T-helper 2 cell treated with Interferon-gamma antibody and Interleukin-4, amounts not matched to agents 5 μg/mL and 100 μg/mL, for 36 hours (primary cell): ENCODE results near the gene FGF13.

Experiments
- DNase-seq: peaks from one replicate; pipeline ENCODE4 v3.0.0; 2021; ENCODE audit warnings: low spot score
- H3K27ac Mint-ChIP-seq: one replicate; pipeline ENCODE4 v1.8.0; 2021; ENCODE audit warnings: mild to moderate bottlenecking, mixed read lengths
- H3K27me3 Mint-ChIP-seq: one replicate; pipeline ENCODE4 v1.8.0; 2021; ENCODE audit warnings: low read depth, mixed read lengths
- H3K36me3 Mint-ChIP-seq: one replicate; pipeline ENCODE4 v1.8.0; 2021; ENCODE audit warnings: low read depth, mixed read lengths
- H3K4me1 Mint-ChIP-seq: one replicate; pipeline ENCODE4 v1.8.0; 2021; ENCODE audit warnings: low read depth, mixed read lengths
- H3K4me3 Mint-ChIP-seq: one replicate; pipeline ENCODE4 v1.8.0; 2022; ENCODE audit warnings: mild to moderate bottlenecking, moderate library complexity, mixed read lengths
- H3K9me3 Mint-ChIP-seq: one replicate; pipeline ENCODE4 v1.8.0; 2021; ENCODE audit warnings: mixed read lengths

Gene FGF13

GRCh38 chrX:138711399-138712347, at the start of gene FGF13:
FGF13 (minus strand) TSS chrX:138711717; CDS start chrX:138711003, 714 bp downstream.
- Mint-ChIP-seq H3K36me3 (no peaks in the 10 kb centered on the region), H3K4me1 (no peaks in the 10 kb centered on the region), H3K27me3 (peaks cover 33% of the 10 kb centered on the region), H3K9me3 (no peaks in the 10 kb centered on the region), H3K4me3 (peak within 1 kb of the TSS; percentile 21), H3K27ac (no peak within 1 kb of the TSS)
- DNase-seq = no peak

DNA sequence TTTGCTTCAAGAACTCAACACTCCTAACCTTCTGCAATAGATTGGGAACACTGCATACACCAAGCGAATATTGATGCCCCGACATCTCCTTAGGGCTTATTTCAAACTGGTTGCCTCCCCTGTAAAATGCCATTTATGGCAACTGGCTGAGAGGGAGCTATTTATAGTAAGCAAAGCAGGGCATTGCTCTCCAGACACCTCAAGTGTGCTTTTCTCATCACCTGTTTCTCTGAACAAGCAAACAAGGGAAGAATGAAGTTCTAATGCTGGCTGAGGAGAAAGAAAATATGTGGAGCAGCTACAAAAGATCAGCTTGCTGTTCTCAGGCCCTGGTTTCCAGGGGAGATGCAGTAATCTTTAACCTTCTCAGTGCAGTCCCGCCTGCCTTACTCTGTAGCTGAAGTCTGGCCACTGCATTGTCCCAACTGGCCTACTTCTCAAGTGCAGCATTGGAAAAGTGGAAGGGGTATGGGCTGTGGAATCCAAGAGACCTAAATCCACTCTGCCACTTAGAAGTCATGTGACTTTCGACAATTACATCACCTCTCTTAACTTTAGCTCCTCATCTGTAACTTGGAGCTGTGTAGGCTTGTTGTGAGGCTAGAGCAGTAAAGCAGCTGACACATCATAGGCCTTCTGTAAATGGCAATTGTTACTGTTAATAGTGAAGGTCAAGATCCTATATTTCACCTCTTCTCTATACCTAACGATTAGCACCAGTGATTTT, 47.9 kb upstream of the FGF13 start:
- no peak for DNase-seq
- no peaks in the 10 kb centered on the region for H3K36me3 Mint-ChIP-seq
- H3K9me3 Mint-ChIP-seq = no peaks in the 10 kb centered on the region
- H3K4me3 Mint-ChIP-seq = no peak overlapping the region
- no peak overlapping the region for H3K27ac Mint-ChIP-seq
- H3K27me3 Mint-ChIP-seq = no peaks in the 10 kb centered on the region
- no peaks in the 10 kb centered on the region for H3K4me1 Mint-ChIP-seq

- H3K27ac Mint-ChIP-seq = no peak overlapping the region
- DNase-seq = no peak
Measured at GRCh38 chrX:138756234-138756633, 44.7 kb upstream of the FGF13 start.

DNA sequence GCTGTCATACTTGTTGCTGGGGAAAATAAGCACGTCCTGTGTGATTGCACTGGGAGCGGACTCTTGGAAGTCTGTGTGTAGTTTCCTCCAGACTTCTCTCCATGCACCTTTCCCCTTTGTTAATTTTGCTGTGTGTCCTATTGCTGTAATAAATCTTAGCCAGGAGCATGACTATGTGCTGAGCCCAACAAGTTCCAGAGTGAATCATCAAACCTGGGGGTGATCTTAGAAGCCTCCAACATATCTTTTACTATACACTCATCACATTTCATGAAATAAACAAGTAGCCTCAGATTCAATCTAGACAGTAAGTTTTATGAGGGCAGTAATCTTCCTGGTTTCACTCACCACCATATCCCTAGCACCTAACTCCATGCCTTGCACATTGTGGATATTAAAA, 43.3 kb upstream of the FGF13 start:
- no peaks in the 10 kb centered on the region for H3K4me1 Mint-ChIP-seq
- H3K27ac Mint-ChIP-seq = no peak overlapping the region
- H3K36me3 Mint-ChIP-seq = no peaks in the 10 kb centered on the region
- no peak overlapping the region for H3K4me3 Mint-ChIP-seq
- no peaks in the 10 kb centered on the region for H3K9me3 Mint-ChIP-seq
- no peaks in the 10 kb centered on the region for H3K27me3 Mint-ChIP-seq
- DNase-seq = no peak

More at GRCh38 chrX:138756234-138756633, 44.7 kb upstream of the FGF13 start:
- Mint-ChIP-seq H3K9me3 (no peaks in the 10 kb centered on the region), H3K4me3 (no peak overlapping the region), H3K27me3 (no peaks in the 10 kb centered on the region), H3K36me3 (no peaks in the 10 kb centered on the region), H3K4me1 (no peaks in the 10 kb centered on the region)

- Mint-ChIP-seq H3K4me1 (no peaks in the 10 kb centered on the region), H3K9me3 (no peaks in the 10 kb centered on the region), H3K27me3 (no peaks in the 10 kb centered on the region), H3K4me3 (no peak overlapping the region), H3K36me3 (no peaks in the 10 kb centered on the region), H3K27ac (no peak overlapping the region)
- no peak for DNase-seq
Measured at GRCh38 chrX:138748480-138748879, 37.0 kb upstream of the FGF13 start.

- no peak for DNase-seq
- no peak overlapping the region for H3K4me3 Mint-ChIP-seq
- H3K36me3 Mint-ChIP-seq = no peaks in the 10 kb centered on the region
- no peaks in the 10 kb centered on the region for H3K4me1 Mint-ChIP-seq
- no peaks in the 10 kb centered on the region for H3K9me3 Mint-ChIP-seq
- H3K27me3 Mint-ChIP-seq = no peaks in the 10 kb centered on the region
- no peak overlapping the region for H3K27ac Mint-ChIP-seq
Measured at GRCh38 chrX:138745196-138745595, 33.7 kb upstream of the FGF13 start.

- Mint-ChIP-seq H3K9me3 (no peaks in the 10 kb centered on the region), H3K36me3 (no peaks in the 10 kb centered on the region), H3K27me3 (no peaks in the 10 kb centered on the region), H3K27ac (no peak overlapping the region), H3K4me3 (no peak overlapping the region), H3K4me1 (no peaks in the 10 kb centered on the region)
- DNase-seq = no peak
Measured at GRCh38 chrX:138742217-138742616, 30.7 kb upstream of the FGF13 start.

GRCh38 chrX:138740341-138740740, 28.8 kb upstream of the FGF13 start:
- Mint-ChIP-seq H3K4me3 (no peak overlapping the region), H3K27me3 (no peaks in the 10 kb centered on the region), H3K36me3 (no peaks in the 10 kb centered on the region), H3K27ac (no peak overlapping the region), H3K4me1 (no peaks in the 10 kb centered on the region), H3K9me3 (no peaks in the 10 kb centered on the region)
- no peak for DNase-seq

DNA sequence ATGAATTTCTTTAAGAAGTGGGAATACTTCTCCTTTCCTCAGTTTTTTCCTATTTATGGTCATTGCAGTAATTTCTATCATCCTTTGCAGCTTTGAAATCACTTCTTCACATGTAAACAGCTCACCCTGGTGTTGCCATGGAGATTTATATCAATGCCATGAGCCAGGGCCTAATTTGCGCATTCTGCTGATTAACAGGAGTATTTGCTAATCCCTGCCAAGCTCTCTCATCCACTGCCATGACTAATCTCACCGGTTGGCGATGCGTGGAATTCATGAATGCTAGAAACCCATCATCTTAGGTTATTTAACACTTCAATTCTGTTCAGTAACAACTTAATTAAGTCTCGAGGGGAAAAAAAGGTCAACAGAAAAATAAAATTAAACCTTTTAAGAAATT, 11.8 kb upstream of the FGF13 start:
- Mint-ChIP-seq H3K36me3 (no peaks in the 10 kb centered on the region), H3K27me3 (no peaks in the 10 kb centered on the region), H3K4me3 (no peak overlapping the region), H3K4me1 (no peaks in the 10 kb centered on the region), H3K27ac (no peak overlapping the region), H3K9me3 (no peaks in the 10 kb centered on the region)
- no peak for DNase-seq

DNA sequence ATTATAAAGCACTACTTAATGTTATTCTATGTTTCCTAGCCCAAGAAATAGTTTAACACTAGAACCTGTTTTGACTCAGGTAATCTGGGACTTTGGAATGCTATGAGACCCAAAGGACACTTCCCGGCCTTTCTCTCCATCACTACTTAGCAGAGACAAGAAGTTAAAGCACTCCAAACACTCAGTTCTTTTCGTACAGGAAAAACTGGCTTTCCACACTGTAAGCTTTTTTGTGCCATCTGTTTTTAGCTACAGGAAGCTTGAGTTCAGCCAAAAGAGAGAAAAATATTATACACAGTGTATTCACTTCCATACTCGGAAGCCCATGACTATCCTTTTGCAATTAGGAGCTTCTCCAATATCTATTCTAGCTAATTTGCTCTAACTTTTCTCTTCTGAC, 7.9 kb upstream of the FGF13 start:
- no peaks in the 10 kb centered on the region for H3K36me3 Mint-ChIP-seq
- no peak for DNase-seq
- H3K27me3 Mint-ChIP-seq = no peaks in the 10 kb centered on the region
- no peaks in the 10 kb centered on the region for H3K4me1 Mint-ChIP-seq
- no peak overlapping the region for H3K4me3 Mint-ChIP-seq
- no peak overlapping the region for H3K27ac Mint-ChIP-seq
- no peaks in the 10 kb centered on the region for H3K9me3 Mint-ChIP-seq

- H3K36me3 Mint-ChIP-seq = no peaks in the 10 kb centered on the region
- H3K27me3 Mint-ChIP-seq = no peaks in the 10 kb centered on the region
- H3K9me3 Mint-ChIP-seq = no peaks in the 10 kb centered on the region
- H3K4me3 Mint-ChIP-seq = no peak overlapping the region
- DNase-seq = no peak
- no peaks in the 10 kb centered on the region for H3K4me1 Mint-ChIP-seq
- H3K27ac Mint-ChIP-seq = no peak overlapping the region
Measured at GRCh38 chrX:138718941-138719340, 7.4 kb upstream of the FGF13 start.

- Mint-ChIP-seq H3K4me3 (no peak overlapping the region), H3K9me3 (no peaks in the 10 kb centered on the region), H3K4me1 (no peaks in the 10 kb centered on the region), H3K27me3 (peaks cover 33% of the 10 kb centered on the region), H3K36me3 (no peaks in the 10 kb centered on the region), H3K27ac (no peak overlapping the region)
- no peak for DNase-seq
Measured at GRCh38 chrX:138710866-138711341, 613 bp downstream of the FGF13 start.

DNA sequence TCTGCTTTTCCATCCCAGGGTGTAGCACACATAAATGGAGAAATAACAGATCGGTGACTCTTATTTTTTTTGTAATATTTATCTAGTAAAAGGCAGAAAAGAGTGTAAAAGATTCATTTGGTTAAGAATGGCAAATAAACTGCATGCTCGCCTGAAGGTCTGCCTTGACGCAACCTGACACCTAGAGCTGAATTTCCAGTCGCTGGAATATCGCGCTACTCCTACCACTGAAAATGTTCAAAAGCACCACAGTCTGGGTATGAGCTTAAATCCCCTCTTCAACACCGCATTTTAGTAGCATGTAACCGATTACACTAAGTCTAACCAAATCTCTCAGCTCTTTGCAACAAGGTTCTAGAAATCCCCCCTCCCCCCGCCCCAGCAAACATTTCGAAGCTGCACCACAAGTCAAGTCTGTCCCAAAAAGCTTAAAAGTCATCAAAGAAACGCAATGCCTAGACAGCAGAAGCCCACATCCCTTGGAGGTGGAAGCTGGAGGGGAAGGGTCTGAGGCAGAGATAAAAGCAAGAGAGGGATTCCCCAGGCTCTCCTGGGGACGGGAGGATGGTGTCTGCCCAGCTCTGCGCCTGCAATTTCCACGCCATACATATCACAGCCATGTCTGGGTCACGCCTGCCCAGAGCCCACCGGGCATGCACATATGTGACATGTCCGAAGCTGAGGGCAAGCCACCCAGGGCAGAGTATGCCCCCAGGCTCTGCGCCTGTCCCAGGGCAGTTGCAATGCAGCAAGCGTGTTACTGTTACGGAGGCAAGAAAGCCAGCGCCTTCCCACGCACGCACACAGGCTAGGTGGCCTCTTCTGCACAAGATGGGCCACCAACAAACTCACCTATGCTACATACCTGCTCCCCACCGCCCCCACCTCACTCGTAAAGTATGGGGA, 1.4 kb downstream of the FGF13 start:
- H3K4me1 Mint-ChIP-seq = no peaks in the 10 kb centered on the region
- H3K4me3 Mint-ChIP-seq = no peak overlapping the region
- DNase-seq = no peak
- H3K27ac Mint-ChIP-seq = no peak overlapping the region
- H3K27me3 Mint-ChIP-seq = peaks cover 33% of the 10 kb centered on the region
- H3K9me3 Mint-ChIP-seq = no peaks in the 10 kb centered on the region
- H3K36me3 Mint-ChIP-seq = no peaks in the 10 kb centered on the region
